SU-DHL-6 (cell line): ENCODE measurements around the gene IMPDH2.

ENCODE experiments used
- H2AFZ ChIP-seq: fragments of 200-600 bp; sonication (generic); 2 replicates; pipeline ENCODE4 v1.6.1; 2014; ENCODE audit warnings: low read depth, mild to moderate bottlenecking, moderate library complexity, mixed read lengths, antibody characterized with exemption, low read length; ENCODE audit not compliant: severe bottlenecking
- H3F3A ChIP-seq: fragments of 200-600 bp; shearing (Covaris generic); 2 replicates; pipeline ENCODE4 v1.6.0; 2016; ENCODE audit warnings: antibody characterized with exemption, mild to moderate bottlenecking; ENCODE audit not compliant: insufficient read depth
- H3K27ac ChIP-seq: fragments of 200-600 bp; sonication (generic); 2 replicates; pipeline ENCODE4 v1.5.1; 2016; ENCODE audit warnings: low read depth, mild to moderate bottlenecking, low read length, moderate library complexity, mixed read lengths
- H3K27me3 ChIP-seq: fragments of 200-600 bp; sonication (generic), shearing (Covaris generic); 2 replicates; pipeline ENCODE4 v1.6.0; 2014; ENCODE audit warnings: mild to moderate bottlenecking, low read length
- H3K36me3 ChIP-seq: fragments of 200-600 bp; sonication (generic); 2 replicates; pipeline ENCODE4 v1.6.1; 2014; ENCODE audit warnings: mild to moderate bottlenecking, low read length, mixed read lengths
- H3K4me2 ChIP-seq: fragments of 300-600, 200-600 bp; shearing (Covaris generic), sonication (generic); 2 replicates; pipeline ENCODE4 v1.6.0; 2014; ENCODE audit warnings: low read length, low read depth, mild to moderate bottlenecking; ENCODE audit not compliant: poor library complexity, severe bottlenecking
- H3K4me3 ChIP-seq: fragments of 200-600 bp; sonication (generic); 2 replicates; pipeline ENCODE4 v1.5.1; 2014; ENCODE audit warnings: antibody characterized with exemption, low read length, mild to moderate bottlenecking, mixed read lengths; ENCODE audit not compliant: insufficient read depth, poor library complexity, severe bottlenecking
- H3K79me2 ChIP-seq: fragments of 200-600 bp; sonication (generic); 2 replicates; pipeline ENCODE4 v1.6.1; 2014; ENCODE audit warnings: mild to moderate bottlenecking, low read length, moderate library complexity; ENCODE audit not compliant: insufficient read depth
- H3K9ac ChIP-seq: fragments of 200-600 bp; sonication (generic); 2 replicates; pipeline ENCODE4 v1.7.0; 2014; ENCODE audit warnings: mild to moderate bottlenecking, low read length
- H3K9me2 ChIP-seq: fragments of 200-600 bp; sonication (generic); replicated peaks from 2 replicates; pipeline ENCODE4 v1.6.1; 2014; ENCODE audit warnings: low read length; ENCODE audit not compliant: insufficient read depth
- H3K9me3 ChIP-seq: fragments of 200-600 bp; sonication (generic); 2 replicates; pipeline ENCODE4 v1.6.1; 2014; ENCODE audit warnings: low read length, mixed read lengths; ENCODE audit not compliant: insufficient read depth
- H4K20me1 ChIP-seq: fragments of 200-600 bp; sonication (generic); 2 replicates; pipeline ENCODE4 v1.6.1; 2014; ENCODE audit warnings: low read depth, mild to moderate bottlenecking, antibody characterized with exemption, low read length, moderate library complexity, mixed read lengths
- CTCF ChIP-seq: fragments of 200-600 bp; sonication (generic); IDR thresholded peaks from one replicate; pipeline ENCODE4 v1.5.1; 2017; ENCODE audit warnings: antibody characterized with exemption, mild to moderate bottlenecking, low read length, moderate library complexity; ENCODE audit not compliant: insufficient read depth, poor library complexity, severe bottlenecking
- EZH2phosphoT487 ChIP-seq: fragments of 200-600 bp; sonication (generic), shearing (Covaris generic); conservative IDR thresholded peaks from 2 replicates; pipeline ENCODE4 v1.6.1; 2018; ENCODE audit warnings: mild to moderate bottlenecking, antibody characterized with exemption, low read length, moderate library complexity, mixed read lengths

The IMPDH2 gene

GRCh38 chr3:49053543-49053942, 24.3 kb upstream of the IMPDH2 start:
- no peak for TF ChIP-seq CTCF
- no peak for TF ChIP-seq EZH2phosphoT487
- H3K9me2 ChIP-seq, result no peaks in the 10 kb centered on the region
- H3K79me2 ChIP-seq, result peaks cover 9% of the 10 kb centered on the region; the same call in 1 of the 2 replicates
- no peak overlapping the region for H3K9ac ChIP-seq
- no peak overlapping the region for H2AFZ ChIP-seq
- no peaks in the 10 kb centered on the region for H3F3A ChIP-seq
- H3K4me2 ChIP-seq, result no peak overlapping the region
- H4K20me1 ChIP-seq, result no peaks in the 10 kb centered on the region
- H3K4me3 ChIP-seq, result no peak overlapping the region
- H3K27me3 ChIP-seq, result no peaks in the 10 kb centered on the region
- no peak overlapping the region for H3K27ac ChIP-seq
- peaks cover 11% of the 10 kb centered on the region for H3K36me3 ChIP-seq
- no peaks in the 10 kb centered on the region for H3K9me3 ChIP-seq

GRCh38 chr3:49035281-49035680, 6.1 kb upstream of the IMPDH2 start:
- no peak overlapping the region for H3K27ac ChIP-seq
- TF ChIP-seq CTCF (no peak), EZH2phosphoT487 (no peak)
- H3K36me3 ChIP-seq, result peaks cover 12% of the 10 kb centered on the region
- no peaks in the 10 kb centered on the region for H3K27me3 ChIP-seq
- no peak overlapping the region for H2AFZ ChIP-seq
- peaks cover 11% of the 10 kb centered on the region for H3F3A ChIP-seq
- H4K20me1 ChIP-seq, result no peaks in the 10 kb centered on the region
- no peak overlapping the region for H3K4me3 ChIP-seq
- no peaks in the 10 kb centered on the region for H3K9me2 ChIP-seq
- no peaks in the 10 kb centered on the region for H3K9me3 ChIP-seq
- H3K79me2 ChIP-seq, result peaks cover 4% of the 10 kb centered on the region; the same call in 1 of the 2 replicates
- H3K9ac ChIP-seq, result no peak overlapping the region
- H3K4me2 ChIP-seq, result no peak overlapping the region

- Histone ChIP-seq H3K27me3 (no peaks in the 10 kb centered on the region), H3K27ac (no peak overlapping the region), H3K79me2 (peaks cover 4% of the 10 kb centered on the region; the same call in 1 of the 2 replicates), H3K4me3 (no peak overlapping the region), H3K9ac (no peak overlapping the region), H4K20me1 (no peaks in the 10 kb centered on the region), H3K4me2 (no peak overlapping the region), H3K36me3 (peaks cover 12% of the 10 kb centered on the region), H3K9me2 (no peaks in the 10 kb centered on the region), H2AFZ (no peak overlapping the region), H3F3A (peaks cover 17% of the 10 kb centered on the region), H3K9me3 (no peaks in the 10 kb centered on the region)
- TF ChIP-seq CTCF, result no peak
- no peak for TF ChIP-seq EZH2phosphoT487
Measured at GRCh38 chr3:49034650-49035049, 5.5 kb upstream of the IMPDH2 start.
